GM10248 (cell line): Measurements from ENCODE around the gene BHLHE23.
"Not testable (repeated sequence)": the region's sequence is repeated elsewhere in the genome, so short reads cannot be mapped to it uniquely, and the experiment has no call there.

Experiments
- CTCF ChIA-PET: fragments of 300-600 bp; sonication (Branson Sonifier 250); formaldehyde crosslinking; extraction: SDS; loops from one replicate; lab custom pipeline; 2021; ENCODE audit warnings: antibody characterized with exemption; lab: Yijun Ruan, JAX
- POLR2A ChIA-PET: fragments of 350-650 bp; sonication (Branson Sonifier 250); formaldehyde crosslinking; extraction: SDS; loops from one replicate; lab custom pipeline; 2020; ENCODE audit warnings: antibody characterized with exemption; lab: Yijun Ruan, JAX
- DNase-seq: peaks from one replicate; pipeline ENCODE4 v3.0.0; 2012; ENCODE audit errors: extremely low spot score
- TF ChIP-seq, protein P1 (sequence below): IDR thresholded peaks from 2 replicates; pipeline ENCODE4 v1.5.1; 2012; ENCODE audit warnings: mild to moderate bottlenecking, low read depth; ENCODE audit errors: extremely low read depth, missing control alignments, control extremely low read depth

Gene BHLHE23

DNA sequence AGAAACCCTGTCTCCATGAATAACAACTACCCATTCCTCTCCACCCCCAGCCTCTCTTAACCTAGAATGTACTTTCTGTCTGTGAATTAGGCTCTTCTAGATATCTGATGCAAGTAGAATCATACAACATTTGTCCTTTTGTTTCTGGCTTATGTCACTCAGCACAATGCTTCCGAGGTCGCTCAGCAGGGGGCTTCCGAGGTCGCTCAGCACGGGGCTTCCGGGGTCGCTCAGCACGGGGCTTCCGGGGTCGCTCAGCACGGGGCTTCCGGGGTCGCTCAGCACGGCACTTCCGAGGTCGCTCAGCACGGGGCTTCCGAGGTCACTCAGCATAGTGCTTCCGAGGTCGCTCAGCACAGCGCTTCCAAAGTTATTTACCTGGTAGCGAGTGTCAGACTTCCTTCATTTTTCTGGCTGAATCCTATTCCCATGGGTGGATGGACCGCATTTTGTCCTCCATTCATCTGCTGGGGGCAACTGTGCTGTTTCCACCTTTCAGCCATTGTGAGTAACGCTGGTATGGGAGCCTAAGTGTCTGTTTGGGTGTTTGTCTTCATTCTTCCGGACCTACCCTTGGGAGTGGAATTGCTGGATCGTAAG lies 31.0 kb upstream of the BHLHE23 start:
- TF ChIP-seq, protein P1, sequence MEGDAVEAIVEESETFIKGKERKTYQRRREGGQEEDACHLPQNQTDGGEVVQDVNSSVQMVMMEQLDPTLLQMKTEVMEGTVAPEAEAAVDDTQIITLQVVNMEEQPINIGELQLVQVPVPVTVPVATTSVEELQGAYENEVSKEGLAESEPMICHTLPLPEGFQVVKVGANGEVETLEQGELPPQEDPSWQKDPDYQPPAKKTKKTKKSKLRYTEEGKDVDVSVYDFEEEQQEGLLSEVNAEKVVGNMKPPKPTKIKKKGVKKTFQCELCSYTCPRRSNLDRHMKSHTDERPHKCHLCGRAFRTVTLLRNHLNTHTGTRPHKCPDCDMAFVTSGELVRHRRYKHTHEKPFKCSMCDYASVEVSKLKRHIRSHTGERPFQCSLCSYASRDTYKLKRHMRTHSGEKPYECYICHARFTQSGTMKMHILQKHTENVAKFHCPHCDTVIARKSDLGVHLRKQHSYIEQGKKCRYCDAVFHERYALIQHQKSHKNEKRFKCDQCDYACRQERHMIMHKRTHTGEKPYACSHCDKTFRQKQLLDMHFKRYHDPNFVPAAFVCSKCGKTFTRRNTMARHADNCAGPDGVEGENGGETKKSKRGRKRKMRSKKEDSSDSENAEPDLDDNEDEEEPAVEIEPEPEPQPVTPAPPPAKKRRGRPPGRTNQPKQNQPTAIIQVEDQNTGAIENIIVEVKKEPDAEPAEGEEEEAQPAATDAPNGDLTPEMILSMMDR, result no peak
- no peak for DNase-seq

GRCh38 chr20:63036291-63036690 lies 29.5 kb upstream of the BHLHE23 start:
- no peak for DNase-seq
- TF ChIP-seq, protein P1, result no peak
- ChIA-PET POLR2A (no interaction called here), CTCF (no interaction called here)

More for the DNA sequence above, 31.0 kb upstream of the BHLHE23 start:
- POLR2A ChIA-PET, result no interaction called here
- CTCF ChIA-PET, result no interaction called here

DNA sequence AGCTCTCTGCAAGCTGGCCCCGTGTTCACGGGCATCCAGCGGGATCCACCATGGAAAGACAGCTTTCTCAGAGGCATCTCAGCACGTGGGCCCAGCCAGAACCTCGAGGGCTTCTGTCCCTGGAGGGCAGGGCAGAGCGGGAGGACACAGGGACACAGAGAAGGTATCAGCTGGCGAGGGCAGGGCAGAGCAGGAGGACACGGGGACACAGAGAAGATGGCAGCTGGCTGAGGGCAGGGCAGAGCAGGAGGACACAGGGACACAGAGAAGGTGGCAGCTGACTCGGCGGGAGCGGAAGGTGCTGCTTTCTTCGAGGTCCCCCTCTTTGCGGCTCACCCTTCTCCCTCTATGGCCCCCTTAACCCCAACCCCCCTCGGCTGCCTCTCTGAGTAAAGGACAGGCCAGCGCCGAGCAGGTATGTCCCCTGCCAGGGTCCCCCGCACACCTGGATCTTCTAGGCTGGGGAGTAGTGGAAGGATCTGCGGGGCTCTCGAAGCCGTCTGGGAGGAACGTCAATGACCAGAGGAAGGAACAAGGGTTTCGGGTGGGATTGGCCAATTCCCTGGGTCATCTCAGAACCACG lies 28.9 kb upstream of the BHLHE23 start:
- ChIA-PET CTCF (no interaction called here), POLR2A (no interaction called here)
- TF ChIP-seq, protein P1, result no peak
- DNase-seq, result no peak

DNA sequence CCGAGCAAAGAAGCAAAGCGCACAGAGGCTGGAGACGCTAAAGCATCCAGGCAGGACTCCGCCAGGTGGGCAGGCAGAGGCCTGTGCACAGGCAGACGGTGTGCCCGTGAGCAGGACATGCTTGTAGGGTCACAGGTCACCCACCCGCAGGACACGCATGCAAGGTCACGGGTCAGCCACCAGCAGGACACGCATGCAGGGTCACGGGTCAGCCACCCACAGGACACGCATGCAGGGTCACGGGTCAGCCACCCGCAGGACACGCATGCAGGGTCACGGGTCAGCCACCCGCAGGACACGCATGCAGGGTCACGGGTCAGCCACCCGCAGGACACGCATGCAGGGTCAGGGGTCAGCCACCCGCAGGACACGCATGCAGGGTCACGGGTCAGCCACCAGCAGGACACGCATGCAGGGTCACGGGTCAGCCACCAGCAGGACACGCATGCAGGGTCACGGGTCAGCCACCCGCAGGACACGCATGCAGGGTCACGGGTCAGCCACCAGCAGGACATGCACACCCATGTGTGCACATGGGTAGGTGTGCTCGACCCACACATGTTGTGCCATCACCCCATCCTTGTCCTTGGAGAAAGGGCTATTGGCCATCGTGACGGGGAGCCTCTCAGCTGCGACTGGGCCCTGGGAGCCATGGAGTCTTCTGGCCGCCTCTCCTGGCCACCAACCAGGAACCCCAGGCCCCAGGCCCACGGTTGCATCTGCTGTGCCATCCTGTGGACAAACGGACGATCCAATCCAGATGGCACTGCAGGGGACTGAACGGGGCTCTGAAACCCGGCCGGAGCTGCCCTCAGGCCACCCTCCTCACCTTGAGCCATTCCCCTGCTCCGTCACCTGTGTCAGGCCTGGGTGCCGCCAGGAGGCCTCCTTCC lies 28.2 kb upstream of the BHLHE23 start:
- CTCF ChIA-PET, POLR2A ChIA-PET, DNase-seq: not testable (repeated sequence)

DNA sequence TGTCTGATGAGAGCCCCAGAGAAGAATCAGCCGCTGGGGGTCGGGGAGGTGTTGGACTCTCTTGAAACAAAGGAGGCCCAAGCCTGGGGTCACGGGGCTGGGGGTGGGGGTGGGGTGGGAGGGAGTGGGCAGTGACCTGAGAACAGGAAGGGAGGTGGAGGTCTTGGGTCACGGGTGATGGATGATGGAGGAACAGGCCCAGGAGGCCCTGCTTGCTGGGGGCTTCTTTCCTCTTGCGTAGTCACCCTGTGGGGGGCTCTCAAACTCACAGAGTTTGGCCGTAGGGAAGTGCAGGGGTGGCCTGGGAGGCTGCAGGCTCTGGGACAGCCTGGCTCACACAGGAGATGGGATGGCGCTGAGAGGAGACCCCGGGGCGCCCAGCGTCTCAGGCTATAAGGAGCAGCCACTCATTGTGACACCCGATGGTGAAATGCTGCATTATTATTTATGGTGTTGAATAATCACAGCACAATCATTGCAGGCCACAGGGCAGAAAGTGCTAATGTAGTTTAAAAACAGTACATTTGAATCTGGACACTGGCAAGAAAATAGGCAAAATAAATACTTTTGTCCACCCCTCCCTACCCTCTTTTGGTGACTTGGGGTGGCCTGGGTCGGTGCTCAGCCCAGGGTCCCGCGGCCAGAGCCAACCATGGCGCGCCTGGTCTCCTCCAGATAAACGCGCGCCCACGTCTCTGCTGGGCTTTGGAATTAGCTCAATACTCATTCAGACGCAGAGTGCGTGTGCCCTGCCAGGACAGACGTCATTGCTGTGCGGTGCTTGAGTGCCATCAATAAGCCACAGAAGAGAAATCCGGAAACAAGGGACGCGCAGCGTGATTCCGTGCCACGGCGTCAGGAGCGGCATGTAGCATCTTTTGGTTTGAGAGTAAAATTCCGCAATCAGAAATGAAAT lies 27.3 kb upstream of the BHLHE23 start:
- CTCF ChIA-PET, result interaction anchor here (1.2 kb wide), 1 partner anchor 61 kb away, joined by 4 read pairs; no protein-coding TSS in a partner anchor
- TF ChIP-seq, protein P1, result no peak
- no peak for DNase-seq
- POLR2A ChIA-PET, result no interaction called here

DNA sequence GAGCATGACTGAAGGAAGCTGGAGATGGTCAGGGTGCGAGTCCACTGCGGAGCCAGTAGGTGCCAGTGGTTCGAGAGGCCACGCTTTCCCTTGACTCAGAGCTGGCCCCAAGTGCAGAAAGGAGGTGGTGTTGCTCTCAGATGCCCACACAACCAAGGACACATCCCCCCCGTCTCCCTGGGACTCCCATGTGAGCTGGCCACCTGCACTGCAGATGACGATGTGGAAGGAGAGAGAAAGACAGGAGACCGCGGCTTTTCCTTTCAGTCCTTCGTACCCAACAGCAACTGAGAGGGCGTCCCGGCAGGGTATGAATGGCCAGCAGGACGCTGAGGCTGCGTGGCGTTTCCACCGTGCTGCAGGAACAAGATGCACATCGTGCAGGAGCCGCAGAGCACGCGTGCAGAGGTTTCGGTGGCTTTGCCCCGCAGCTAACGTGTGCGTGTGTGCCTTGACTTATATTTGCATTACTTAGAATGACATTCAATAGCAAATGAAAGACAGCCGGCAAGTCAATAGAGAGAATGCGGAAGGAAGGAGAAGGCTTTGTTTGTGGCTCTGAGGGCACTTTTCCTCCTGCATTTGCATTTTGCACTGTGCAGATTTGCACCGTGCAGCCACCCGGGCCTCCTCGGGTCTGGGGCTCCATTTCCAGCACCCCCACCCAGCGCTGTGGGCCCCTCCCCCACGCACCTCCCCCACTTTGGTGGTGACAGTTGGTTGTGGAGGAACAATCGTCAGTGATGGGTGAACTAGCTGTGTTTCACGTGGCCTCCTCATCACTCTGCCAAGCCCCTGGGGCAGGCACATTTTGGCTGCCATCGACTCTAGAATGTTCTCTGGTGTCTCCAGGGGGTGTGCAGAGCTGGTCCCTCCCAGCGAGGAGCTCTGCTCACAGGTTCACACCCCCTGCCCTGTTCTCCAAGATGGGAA lies 26.4 kb upstream of the BHLHE23 start:
- TF ChIP-seq, protein P1, result no peak
- DNase-seq, result peak; percentile 66
- ChIA-PET POLR2A (no interaction called here), CTCF (interaction anchor here (1.1 to 1.7 kb wide), 4 partner anchors 9 to 60 kb away, joined by 3 to 5 read pairs (median 4); no protein-coding TSS in a partner anchor)
